Activated CD4-positive, alpha-beta T cell treated with anti-CD3 and anti-CD28 coated beads, Interleukin-2, amount 50 U/mL, for 24 hours (primary cell): ENCODE measurements around the gene TNFRSF13B.
"Not testable (repeated sequence)": the region's sequence is repeated elsewhere in the genome, so short reads cannot be mapped to it uniquely, and the experiment has no call there.

ENCODE experiments used
- DNase-seq, 2 donors: peaks; one replicate each; pipeline ENCODE4 v3.0.0-alpha.2; 2020; ENCODE audit warnings: low read depth in 1 of 2, low spot score in 1 of 2

Gene TNFRSF13B

DNA sequence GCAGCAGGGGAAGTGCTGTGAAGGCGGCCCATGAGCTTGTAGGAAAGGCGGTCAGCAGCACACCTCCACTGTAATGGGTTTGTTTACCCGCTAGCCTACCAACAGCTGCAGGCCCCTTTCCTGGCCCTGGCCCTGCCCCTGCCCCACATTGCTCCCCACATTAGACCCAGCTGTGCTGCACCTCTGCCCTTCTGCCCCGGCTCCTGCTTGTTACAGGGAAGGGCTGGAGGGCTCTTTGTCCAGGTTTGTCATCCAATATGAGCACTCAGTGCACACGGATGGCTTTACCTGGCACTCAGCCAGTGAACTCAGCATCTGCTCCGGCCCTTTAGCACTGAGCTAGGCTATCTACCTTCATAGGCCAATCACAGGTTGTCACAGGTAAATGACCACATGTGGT is 36.0 kb upstream of the TNFRSF13B start:
- DNase-seq, result not testable (repeated sequence)

DNA sequence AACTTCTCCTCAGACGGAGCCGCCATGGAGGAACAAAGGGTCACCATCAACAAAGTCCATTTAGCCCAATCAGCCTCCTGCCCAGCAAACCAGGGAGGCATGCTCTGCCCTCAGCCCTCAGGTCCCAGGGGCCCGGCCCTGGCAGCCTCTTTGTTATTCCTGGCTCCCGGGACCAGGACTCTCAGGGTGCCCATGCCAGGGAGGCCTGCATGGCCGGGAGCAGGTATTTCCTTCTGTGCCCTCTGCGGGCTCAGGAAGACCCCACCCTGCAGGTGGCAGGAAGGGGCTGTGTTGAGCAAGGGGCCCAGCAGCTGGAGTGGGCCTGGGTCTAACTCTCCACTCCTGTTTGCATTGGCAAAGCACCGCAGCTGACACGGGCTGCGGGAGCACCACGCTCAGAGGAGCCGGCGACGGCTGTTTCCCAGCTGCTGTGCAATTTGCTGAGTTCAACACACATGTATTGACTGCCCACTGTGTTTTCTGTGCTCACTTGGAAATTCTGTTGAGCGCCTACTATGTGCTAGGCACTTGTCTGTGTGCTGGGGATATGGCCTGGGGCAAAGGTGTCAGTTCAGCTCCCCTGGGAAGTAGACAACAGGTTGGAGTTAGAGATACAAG is 33.2 kb upstream of the TNFRSF13B start:
- not testable (repeated sequence) for DNase-seq

DNA sequence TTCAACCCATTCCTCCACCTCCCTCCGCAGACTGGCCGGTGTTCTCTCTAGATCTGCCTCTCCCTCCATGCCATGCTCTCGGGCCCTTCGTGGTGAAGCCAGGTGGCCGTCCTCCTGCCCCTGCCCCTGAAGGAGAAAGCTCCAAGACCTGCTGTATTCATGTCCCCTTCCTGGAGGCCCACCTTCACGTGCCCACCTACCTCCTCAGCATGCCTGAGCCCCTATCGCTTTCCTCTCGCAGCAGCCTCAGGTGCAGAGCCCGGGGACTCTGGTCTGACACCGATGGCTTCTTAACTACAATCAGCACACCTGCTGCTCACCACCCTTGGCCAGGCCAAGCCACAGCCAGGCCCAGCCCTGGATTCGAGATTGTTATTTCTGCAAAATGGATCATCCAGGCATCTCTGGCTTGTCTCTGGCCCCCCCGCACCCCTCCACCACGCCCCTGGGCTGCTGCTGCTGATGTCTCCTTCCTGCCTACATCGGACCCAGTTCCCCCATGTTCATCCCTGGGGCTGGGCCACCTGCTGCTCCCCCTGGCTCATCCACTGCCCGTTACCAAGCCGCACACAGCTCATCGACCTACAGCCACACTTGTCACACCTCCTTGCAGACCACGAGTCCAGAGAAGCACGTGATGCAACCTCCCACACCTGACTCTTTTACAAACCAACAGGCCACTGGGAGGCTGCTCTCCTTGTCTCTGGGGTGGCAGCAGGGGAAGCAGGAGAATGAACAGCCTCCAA is 32.5 kb upstream of the TNFRSF13B start:
- DNase-seq, result no peak

DNA sequence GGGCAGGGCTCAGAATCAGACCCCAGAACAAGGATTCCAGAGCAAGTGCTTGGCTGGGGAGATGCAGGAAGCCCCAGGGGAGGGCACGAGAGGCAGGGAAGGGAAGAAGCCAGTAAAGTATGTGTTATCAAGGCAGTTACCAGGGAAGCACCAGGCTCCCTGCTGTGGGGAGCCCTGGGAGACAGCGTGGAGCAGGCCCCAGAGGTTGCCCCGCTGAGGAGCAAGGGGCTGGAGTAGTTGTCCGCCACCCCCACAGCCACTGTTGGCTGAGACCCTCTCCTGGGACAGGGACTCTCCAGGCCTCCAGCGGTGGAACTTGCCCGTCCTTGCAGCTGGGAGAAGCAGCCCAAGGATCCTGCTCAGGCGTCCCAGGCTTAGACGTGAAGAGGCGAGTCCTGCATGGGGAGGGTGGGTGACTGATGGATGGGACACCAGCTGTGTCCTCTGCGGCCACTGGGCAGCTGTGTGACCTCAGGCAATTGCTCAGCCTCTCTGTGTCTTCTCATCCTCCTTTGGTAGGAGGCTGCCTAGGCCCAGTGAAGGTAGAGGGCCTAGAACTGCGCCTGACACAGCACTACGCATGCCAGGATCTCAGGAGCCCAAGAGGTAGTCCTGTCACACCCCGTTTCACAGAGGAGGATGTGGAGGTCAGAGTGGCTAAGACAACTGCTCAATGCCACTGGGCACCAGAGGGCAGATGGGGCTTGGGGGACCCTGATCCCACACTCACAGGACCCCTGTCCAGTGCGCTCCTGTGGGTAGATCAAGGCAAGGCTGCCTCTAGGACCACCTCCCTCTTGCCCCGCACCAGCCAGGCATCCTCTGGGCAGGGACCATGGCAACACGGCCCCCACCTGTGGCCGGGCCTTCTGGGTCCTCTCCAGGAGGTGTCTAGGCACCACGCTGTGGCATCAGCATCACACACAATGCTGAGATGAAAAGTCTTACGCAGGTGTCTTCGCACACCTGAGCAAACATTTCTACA is 31.1 kb upstream of the TNFRSF13B start:
- DNase-seq, result not testable (repeated sequence)

DNA sequence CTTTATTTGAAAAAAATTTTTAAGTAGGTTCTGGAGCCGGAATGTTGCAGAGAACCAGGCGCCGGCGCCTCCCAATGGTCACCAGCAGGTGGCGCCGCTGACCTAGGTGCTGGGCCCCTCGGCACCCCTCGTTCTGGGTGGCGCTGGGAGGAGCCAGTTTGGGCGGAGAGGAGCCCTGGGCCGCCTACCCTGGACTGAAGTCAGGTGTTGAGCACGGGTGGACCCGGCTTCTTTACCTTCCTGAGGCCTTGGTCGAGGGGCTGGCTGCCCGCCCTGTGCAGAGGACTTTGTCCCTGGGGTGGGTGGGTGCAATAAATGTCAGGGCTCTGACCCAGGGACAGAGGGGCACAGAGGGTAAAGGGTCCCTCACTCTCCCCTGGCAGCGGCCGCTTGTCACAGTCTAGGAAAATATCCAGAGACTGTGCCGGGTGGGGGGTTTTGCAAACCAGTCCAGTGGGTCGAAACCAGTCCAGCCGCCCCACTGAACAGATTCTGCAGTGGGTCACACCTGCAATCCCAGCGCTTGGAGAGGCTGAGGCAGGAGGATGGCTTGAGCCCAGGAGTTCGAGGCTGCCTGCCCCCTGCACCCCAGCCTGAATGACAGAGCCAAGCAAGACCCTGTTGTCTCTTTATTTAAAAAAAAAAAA is 30.1 kb upstream of the TNFRSF13B start:
- DNase-seq, result peak; percentile 59 to 71

DNA sequence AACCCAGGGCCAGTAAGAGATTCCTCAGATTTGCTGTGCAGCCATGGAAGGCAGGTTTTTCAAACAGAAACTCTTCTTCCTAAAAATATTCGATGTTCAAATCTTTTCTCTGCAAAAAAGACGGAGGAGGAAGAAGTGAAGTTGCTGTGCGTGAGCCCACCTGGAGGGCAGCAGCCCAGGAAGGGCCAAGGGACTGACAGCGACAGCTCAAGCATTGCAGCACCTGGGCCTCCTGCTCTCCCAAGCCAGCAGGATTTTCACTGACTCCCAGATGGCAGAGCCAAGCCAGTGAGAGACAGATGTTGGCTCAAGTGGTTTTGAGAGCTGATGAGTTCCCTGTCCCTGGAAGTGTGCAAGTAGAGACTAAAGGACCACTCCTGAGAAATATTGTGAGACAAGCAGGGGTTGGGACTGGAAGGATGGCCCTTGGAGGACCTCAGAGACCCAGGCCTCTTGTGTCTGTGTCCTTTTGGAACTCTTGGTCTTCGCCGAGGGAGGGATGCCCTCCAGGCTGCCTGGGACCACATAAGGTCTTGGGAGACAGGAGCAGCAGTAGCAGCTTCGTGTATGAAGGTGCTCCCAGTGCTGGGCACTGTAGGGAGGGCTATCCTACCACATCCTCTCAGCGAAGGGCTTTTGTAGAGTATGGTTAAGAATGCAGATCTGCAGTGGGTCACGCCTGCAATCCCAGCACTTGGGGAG is 29.3 kb upstream of the TNFRSF13B start:
- no peak for DNase-seq

DNA sequence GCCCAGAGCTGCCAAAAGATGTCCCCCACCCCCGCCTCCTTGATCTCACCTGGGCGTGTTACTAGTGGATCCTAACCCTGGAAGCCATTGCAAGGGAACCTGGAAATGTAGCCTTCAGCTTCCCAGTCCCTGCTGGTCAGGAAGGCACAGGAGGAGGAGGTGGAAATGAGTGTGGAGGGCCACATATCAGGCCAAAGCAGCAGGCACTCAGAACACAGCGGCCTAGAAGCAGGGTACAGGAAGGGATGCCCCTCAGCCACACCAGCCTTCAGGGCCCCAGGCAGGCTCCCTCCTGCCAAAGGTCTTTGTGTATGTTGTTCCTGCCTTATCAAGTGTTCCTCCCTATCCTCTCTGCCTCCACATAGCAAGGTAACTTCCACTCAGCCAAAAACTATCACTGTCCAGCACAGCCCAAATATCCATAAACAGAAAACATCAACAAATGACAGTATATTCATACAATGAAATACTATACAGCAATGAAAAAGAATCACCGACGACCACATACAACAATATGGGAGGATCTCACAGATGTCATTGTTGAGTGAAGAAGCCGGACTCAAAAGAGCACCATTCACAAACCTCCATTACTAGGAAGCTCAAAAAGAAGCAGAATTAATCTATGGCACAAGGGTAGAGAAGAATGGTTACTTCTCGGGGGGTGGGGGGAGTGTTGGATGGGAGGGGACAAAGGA is 28.2 kb upstream of the TNFRSF13B start:
- DNase-seq, result no peak

DNA sequence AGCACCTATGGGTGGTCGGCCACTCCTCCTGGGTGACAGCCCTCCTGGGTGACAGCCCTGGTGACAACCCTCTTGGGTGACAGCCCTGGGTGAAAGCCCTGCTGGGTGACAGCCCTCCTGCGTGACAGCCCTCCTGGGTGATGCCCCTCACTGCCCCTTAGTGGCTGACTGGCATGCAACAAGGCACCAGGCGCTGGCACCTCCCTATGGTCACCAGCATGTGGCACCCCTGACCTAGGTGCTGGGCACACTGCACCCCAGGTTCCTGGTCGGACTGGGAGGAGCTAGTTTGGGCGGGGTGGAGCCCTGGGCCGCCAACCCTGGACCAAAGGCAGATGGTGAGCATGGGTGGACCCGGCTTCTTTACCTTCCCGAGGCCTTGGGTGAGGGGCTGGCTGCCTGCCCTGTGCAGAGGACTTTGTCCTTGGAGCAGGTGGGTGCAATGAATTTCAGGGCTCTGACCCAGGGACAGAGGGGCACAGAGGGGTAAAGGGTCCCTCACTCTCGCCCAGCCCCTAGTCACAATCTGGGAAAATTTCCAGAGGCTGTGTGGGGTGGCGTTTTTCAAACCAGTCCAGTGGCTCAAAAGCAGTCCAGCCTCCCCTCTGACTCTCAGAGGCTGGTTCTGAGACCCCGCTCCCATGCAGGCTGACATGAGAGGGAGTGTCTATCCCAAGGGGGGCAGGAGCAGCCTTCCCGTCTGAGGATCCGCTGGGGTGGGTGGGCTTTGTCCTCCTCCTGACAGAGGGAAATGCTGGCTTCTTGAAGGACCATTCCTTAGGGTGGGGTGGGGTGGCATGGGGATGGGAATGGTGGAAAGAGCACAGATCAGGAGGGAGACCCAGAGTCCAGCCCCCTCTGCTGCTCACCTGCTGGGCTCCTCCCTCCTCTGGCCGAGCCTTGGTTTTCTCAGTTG is 25.9 kb upstream of the TNFRSF13B start:
- no peak for DNase-seq

DNA sequence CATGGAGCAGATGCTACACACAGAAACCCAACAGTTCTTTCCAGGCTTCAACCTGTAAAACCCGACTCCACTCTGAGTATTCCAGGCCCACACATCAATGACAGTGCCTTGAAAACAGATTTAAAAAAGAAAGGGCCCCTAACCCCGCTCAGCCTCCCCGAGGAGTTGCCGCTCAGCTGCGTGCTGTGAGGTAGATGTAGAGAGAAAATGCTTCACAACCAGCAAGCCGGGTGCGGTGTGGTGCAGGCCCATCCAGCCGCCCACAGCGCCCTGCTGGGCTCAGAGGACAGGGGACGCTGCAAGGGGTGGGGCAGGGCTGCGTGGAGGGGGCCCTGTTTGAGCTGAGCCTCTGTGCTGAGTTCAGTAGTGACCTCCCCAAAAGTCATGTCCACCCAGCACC is 24.8 kb upstream of the TNFRSF13B start:
- DNase-seq, result not testable (repeated sequence)

DNA sequence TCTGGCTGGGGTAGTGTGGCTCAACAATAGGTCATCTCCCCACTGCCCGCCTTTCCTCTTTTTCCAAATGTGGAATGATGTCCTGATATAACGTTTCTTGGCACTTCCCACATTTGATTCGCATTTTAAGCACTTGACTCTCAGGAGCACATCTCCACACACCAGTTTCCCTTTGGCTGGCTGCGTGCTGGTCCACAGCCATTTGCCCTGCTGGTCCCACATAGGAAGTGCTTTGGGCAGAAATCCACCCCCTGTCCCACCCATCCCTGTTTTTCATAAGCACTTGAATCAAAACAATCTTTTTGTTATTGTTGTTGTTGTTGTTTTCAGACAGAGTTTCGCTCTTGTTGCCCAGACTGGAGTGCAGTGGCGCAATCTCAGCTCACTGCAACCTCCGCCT is 24.0 kb upstream of the TNFRSF13B start:
- no peak for DNase-seq

DNA sequence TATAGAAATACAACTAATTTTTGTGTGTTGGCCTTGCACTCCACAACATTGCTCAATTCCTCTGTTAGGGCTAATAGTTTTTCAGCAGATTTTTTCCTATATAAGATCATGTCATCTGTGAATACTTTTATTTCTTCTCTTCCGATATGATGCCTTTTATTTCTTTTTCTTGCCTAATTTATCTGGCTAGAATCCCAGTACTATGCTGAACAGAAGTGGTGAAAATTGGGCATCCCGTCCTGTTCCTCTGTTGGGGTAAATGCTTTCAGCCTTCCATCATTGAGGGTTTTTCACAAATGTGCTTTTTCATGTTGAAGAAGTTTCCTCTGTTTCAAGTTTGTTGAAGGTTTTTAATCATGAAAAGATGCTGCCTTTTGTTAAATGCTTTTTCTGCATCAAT is 22.7 kb upstream of the TNFRSF13B start:
- DNase-seq, result no peak

DNA sequence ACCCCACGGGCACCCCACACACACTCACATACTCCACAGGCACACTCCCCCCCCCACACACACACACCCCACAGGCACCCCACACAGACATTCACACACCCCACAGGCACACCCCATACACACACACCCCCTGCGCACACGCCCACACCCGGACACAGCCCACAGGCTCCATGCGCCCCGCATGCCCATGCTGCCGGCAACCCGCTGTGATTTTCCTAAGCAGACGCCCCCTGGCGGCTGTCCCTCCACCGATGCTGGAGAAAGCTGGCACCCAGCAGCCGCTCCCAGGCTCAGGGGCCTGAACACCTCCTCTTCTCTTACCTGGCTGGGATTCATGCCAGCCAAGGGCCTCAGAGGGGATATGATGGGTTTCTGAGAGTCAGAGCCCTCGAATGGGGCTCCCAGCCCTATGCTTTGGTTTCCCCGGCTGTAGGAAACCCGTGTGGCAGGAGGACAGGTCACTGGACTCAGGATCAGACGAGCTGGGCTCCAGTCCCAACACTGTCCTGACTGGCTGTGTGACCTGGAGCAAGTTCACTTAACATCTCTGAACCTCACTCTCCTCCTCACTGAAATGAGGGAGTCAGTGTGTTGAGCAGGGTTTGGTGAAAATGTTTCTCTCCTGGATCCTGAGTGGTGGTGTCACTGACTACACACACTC is 19.6 kb upstream of the TNFRSF13B start:
- DNase-seq, result peak; percentile 67 to 68

DNA sequence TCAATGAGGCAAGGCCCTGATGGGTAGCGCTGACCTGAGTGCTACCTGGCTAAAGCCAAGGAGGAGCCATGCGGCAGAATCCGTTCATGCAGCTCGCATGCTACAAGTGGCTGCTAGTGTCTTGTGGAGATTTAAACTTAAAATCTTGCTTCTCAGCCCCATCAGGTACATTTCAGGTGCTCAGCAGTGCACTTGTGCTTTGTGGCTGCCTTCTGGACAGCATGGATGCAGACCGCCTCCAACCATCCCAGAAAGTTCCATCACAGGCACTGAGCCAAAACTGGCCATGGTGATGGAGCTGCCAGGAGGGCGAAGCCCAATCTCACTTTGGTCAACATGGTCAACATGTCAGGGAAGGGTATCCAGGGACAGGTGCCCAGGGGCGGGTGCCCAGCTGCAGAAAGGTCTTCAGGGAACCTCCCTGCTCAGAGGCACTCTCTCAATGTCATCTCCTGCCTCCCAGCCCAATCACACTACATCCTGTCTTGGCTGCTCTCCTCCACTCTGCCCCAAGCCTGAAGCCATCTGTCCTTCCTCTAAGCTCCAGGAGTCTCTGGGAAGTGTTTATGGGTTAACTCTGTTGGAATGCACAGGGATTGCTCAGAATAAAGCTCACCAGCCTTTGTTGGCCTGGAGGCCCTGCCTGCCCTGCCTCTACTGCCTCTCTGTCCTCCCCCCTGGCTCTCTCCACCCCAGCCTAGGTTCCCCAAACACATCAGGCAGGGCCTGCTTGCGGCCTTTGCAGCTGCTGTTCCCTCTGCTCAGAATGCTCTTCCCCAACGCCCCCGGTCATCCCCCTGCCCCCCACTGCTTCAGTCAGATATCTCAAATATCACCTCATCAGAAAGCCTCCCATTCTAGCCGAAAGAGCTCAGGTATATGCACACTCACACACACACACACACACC is 18.3 kb upstream of the TNFRSF13B start:
- DNase-seq, result no peak

DNA sequence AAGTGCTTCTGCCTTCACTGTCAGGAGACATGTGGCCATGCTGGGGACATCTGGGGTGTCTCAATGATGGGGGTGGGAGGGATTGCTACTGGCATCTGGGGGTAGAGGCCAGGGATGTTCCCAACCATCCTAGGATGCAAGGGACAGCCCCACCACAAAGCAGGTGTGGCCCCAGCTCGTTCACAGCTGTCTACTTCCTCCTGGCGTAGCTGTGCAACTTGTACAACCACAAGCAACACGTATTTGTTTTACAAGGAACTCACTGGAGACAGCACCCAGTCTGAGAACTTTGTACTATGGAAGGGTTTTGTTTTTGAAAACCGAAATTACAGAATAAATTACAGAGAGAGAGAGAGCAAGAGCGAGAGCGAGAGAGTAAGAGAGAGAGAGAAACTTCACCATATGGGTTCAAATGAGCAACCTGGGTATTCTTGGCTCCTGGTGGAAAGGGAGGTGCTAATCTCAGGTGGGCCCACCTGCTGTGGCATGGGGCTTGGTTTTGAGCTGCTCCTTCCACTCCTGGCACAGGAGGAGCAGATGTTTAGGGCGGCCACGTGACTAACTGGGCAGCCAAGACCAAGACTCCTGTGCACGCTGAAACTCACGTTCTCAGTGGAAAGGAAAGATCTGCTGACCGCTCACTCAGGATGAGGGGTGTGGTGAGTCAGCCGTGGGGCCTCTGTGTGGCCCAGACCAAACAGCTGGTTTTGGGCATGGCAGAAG is 17.5 kb upstream of the TNFRSF13B start:
- no peak for DNase-seq

DNA sequence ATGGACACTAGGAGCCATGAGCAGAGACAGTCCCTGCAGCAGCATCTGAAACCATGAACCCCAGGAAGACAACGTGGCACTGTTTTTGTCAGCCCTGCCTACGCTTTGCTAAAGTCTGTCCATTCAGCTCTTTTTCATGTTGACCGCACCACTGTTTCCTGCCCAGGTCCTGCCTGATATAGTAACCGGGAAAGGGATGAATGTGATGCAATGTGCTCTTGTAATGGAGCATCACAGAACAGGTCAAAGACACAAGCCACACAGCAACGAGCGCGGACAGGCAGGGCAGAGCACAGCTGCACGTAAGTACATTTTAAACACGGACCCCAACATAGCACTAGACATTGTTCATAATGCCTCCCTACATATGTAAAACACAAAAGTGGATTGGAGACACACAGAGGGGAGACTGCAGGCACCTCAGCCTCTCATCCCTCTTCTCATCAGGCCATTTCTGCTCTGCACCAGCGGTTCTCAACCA is 16.9 kb upstream of the TNFRSF13B start:
- no peak for DNase-seq

DNA sequence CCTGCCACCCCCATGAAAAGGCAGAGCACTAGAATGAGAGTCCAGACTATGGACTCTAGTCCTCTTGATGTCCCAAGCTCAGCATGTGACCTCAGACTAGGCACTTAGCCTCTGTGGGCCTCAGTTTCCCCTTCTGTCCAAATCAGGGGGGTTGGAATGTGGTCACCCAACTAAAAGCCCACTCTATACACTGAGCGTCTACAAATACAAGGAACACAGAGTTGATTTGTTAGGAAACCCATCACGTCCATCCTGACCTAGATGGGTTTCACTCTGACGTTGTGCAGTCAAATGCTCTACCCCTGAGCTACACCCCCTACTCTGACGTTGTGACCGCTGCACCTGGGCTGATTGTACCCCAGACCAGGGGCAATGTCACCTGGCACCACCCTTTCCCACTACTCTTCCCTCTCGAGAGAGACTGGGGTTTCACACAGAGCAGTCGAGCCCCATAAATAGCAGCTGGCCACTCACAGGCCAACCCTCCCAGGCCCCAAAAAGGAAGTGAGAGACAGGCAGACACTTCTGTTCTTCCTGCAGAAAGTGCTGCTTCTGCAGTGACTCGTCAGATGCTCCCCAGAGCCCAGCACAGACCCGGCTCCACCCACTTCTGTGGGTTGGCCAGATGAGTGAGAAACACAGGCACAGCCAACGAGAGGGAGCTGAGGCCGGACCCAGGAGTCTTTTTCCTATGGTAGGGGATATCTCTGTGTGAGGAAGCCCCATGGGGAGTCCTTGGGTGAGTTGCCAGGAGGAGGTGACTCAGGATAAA is 16.1 kb upstream of the TNFRSF13B start:
- peak; percentile 20 to 54 for DNase-seq
